ENCODE results near the gene ENOX1.

Gene ENOX1

GRCh38 chr13:43776501-43777079, 10.2 kb downstream of the ENOX1 start:
- Histone ChIP-seq H3K36me3 (ENCODE audit: insufficient read depth, low read length) (no peaks in the 10 kb centered on the region), H3K9me3 (ENCODE audit: low read length) (no peaks in the 10 kb centered on the region)

GRCh38 chr13:43776006-43776405, 10.8 kb downstream of the ENOX1 start:
- no peaks in the 10 kb centered on the region for H4K20me1 ChIP-seq (ENCODE audit: insufficient read depth, low read length)
- no peaks in the 10 kb centered on the region for H3K4me1 ChIP-seq (ENCODE audit: insufficient read depth, low read length, severe bottlenecking)
- H3K36me3 ChIP-seq (ENCODE audit: insufficient read depth, low read length): no peaks in the 10 kb centered on the region
- no peak overlapping the region for H3K27ac ChIP-seq (ENCODE audit: low read depth, low read length, poor library complexity, severe bottlenecking)
- no peaks in the 10 kb centered on the region for H3K9me3 ChIP-seq (ENCODE audit: low read length)
- H3K9ac ChIP-seq (ENCODE audit: low read length): no peak overlapping the region
- no peak overlapping the region for H2AFZ ChIP-seq (ENCODE audit: low read length)
- H3K9me2 ChIP-seq (ENCODE audit: low read depth, low read length): no peaks in the 10 kb centered on the region
- no peak for TF ChIP-seq CTCF (IDR thresholded peaks at IDR 0.05; ENCODE audit: low read length)
- no peak for TF ChIP-seq EZH2 (IDR thresholded peaks at IDR 0.05; ENCODE audit: borderline replicate concordance, low read length)
- H3K4me2 ChIP-seq (ENCODE audit: low read length): no peak overlapping the region
- no peaks in the 10 kb centered on the region for H3K79me2 ChIP-seq (ENCODE audit: insufficient read depth, low read length)
- no peaks in the 10 kb centered on the region for H3K27me3 ChIP-seq (ENCODE audit: insufficient read depth, low read length)
- H3F3A ChIP-seq (ENCODE audit: insufficient read depth, low read length): no peaks in the 10 kb centered on the region
- no peak overlapping the region for H3K4me3 ChIP-seq (ENCODE audit: low read depth, low read length, poor library complexity, severe bottlenecking)

More at GRCh38 chr13:43776501-43777079, 10.2 kb downstream of the ENOX1 start:
- Histone ChIP-seq H3K27me3 (ENCODE audit: insufficient read depth, low read length) (no peaks in the 10 kb centered on the region), H3K9me2 (ENCODE audit: low read depth, low read length) (no peaks in the 10 kb centered on the region), H3K79me2 (ENCODE audit: insufficient read depth, low read length) (no peaks in the 10 kb centered on the region), H4K20me1 (ENCODE audit: insufficient read depth, low read length) (no peaks in the 10 kb centered on the region), H3K4me1 (ENCODE audit: insufficient read depth, low read length, severe bottlenecking) (no peaks in the 10 kb centered on the region), H2AFZ (ENCODE audit: low read length) (no peak overlapping the region), H3K27ac (ENCODE audit: low read depth, low read length, poor library complexity, severe bottlenecking) (no peak overlapping the region), H3K4me3 (ENCODE audit: low read depth, low read length, poor library complexity, severe bottlenecking) (no peak overlapping the region), H3F3A (ENCODE audit: insufficient read depth, low read length) (no peaks in the 10 kb centered on the region), H3K4me2 (ENCODE audit: low read length) (no peak overlapping the region), H3K9ac (ENCODE audit: low read length) (no peak overlapping the region)
- TF ChIP-seq CTCF (IDR thresholded peaks at IDR 0.05; ENCODE audit: low read length) (no peak), EZH2 (IDR thresholded peaks at IDR 0.05; ENCODE audit: borderline replicate concordance, low read length) (no peak)

GRCh38 chr13:43773602-43774001, 13.2 kb downstream of the ENOX1 start:
- Histone ChIP-seq H4K20me1 (ENCODE audit: insufficient read depth, low read length) (no peaks in the 10 kb centered on the region), H3F3A (ENCODE audit: insufficient read depth, low read length) (no peaks in the 10 kb centered on the region), H3K4me3 (ENCODE audit: low read depth, low read length, poor library complexity, severe bottlenecking) (no peak overlapping the region), H3K27ac (ENCODE audit: low read depth, low read length, poor library complexity, severe bottlenecking) (no peak overlapping the region), H3K9ac (ENCODE audit: low read length) (no peak overlapping the region), H3K27me3 (ENCODE audit: insufficient read depth, low read length) (no peaks in the 10 kb centered on the region), H3K9me2 (ENCODE audit: low read depth, low read length) (no peaks in the 10 kb centered on the region), H3K4me1 (ENCODE audit: insufficient read depth, low read length, severe bottlenecking) (no peaks in the 10 kb centered on the region), H3K36me3 (ENCODE audit: insufficient read depth, low read length) (no peaks in the 10 kb centered on the region), H3K79me2 (ENCODE audit: insufficient read depth, low read length) (no peaks in the 10 kb centered on the region), H3K9me3 (ENCODE audit: low read length) (no peaks in the 10 kb centered on the region), H2AFZ (ENCODE audit: low read length) (no peak overlapping the region), H3K4me2 (ENCODE audit: low read length) (no peak overlapping the region)
- TF ChIP-seq CTCF (IDR thresholded peaks at IDR 0.05; ENCODE audit: low read length): no peak
- TF ChIP-seq EZH2 (IDR thresholded peaks at IDR 0.05; ENCODE audit: borderline replicate concordance, low read length): no peak

Measured in OCI-LY1 (cell line).